ENCODE measurements around the gene CACNG3. TPM values are rescaled to one million over a fixed set of nuclear protein-coding genes. Genes with fewer than 3 reads are reported as not detected.

CACNG3 gene
- total RNA-seq, 1 experiment from 2014 or later = not detected

DNA sequence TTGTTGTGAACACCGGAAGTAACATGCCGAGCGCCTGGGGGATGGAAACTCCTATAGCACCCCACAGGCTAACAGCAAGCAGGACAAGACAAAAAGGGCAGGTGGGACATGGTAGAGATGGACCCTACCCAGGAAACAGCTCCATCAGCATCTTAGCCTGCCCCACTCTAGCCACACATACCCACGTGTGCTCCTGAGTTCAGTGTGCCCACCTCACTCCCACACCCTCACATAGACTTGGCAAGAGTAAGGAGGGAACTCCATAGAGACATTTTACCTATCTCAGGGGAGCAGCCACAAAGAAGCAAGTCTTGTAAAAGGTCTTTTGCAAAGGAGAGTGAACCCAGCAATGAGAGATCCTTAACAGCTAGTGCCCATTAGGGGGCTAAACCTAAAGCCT is 37.8 kb upstream of the CACNG3 start:
- Mint-ChIP-seq H3K36me3 (ENCODE audit: insufficient read depth in 1 of 3, low read depth in 3 of 3) (no peaks in the 10 kb centered on the region), H3K27ac (no peak overlapping the region; a peak in 1 of 7 replicates), H3K4me3 (no peak overlapping the region), H3K4me1 (peaks cover 17 to 29% of the 10 kb centered on the region in 2 experiments), H3K27me3 (ENCODE audit: low read depth) (peaks cover 1% of the 10 kb centered on the region; the same call in 1 of the 2 replicates), H3K9me3 (no peaks in the 10 kb centered on the region; a peak in 1 of 5 replicates)
- Histone ChIP-seq H3K27me3 (ENCODE audit: insufficient read depth, low read length) (no peaks in the 10 kb centered on the region), H3K79me1 (ENCODE audit: insufficient read depth, low read depth, low read length, poor library complexity, severe bottlenecking) (no peaks in the 10 kb centered on the region), H3K27ac (ENCODE audit: insufficient read length, low read depth, low read length) (no peak overlapping the region), H2BK20ac (ENCODE audit: low read depth, low read length, poor library complexity, severe bottlenecking) (no peak overlapping the region), H3K23me2 (ENCODE audit: insufficient read length, low read depth, low read length, poor library complexity, severe bottlenecking) (no peaks in the 10 kb centered on the region), H3K4me2 (ENCODE audit: insufficient read depth, insufficient read length, low read length) (no peak overlapping the region), H4K8ac (replicated peaks; ENCODE audit: insufficient read length, low read depth, low read length) (no peak overlapping the region), H3K23ac (ENCODE audit: insufficient read length, low read depth, low read length) (no peak overlapping the region), H2AK5ac (ENCODE audit: insufficient read length, low read length) (no peak overlapping the region), H3T11ph (ENCODE audit: low read length) (no peak overlapping the region), H3K56ac (ENCODE audit: insufficient read length, low read depth, low read length) (no peak overlapping the region), H3K9ac (ENCODE audit: extremely low read depth, insufficient read length, low read length) (no peak overlapping the region), H4K91ac (ENCODE audit: insufficient read length, low read depth, low read length) (no peak overlapping the region), H2BK5ac (ENCODE audit: insufficient read length, low read length) (no peak overlapping the region), H2BK15ac (ENCODE audit: low read depth, low read length) (no peak overlapping the region), H3K14ac (ENCODE audit: insufficient read depth, low read length) (no peak overlapping the region), H3K79me2 (ENCODE audit: insufficient read depth, low read length) (no peaks in the 10 kb centered on the region), H4K20me1 (ENCODE audit: control insufficient read depth, insufficient read depth, insufficient read length) (no peaks in the 10 kb centered on the region), H2AFZ (ENCODE audit: low read length) (no peak overlapping the region), H3K4ac (ENCODE audit: low read depth, low read length) (no peak overlapping the region), H3K4me1 (ENCODE audit: insufficient read depth, low read length) (no peaks in the 10 kb centered on the region), H2BK120ac (ENCODE audit: low read depth, low read length, poor library complexity, severe bottlenecking) (no peak overlapping the region), H3K9me3 (ENCODE audit: control insufficient read depth, low read depth, low read length) (no peaks in the 10 kb centered on the region), H3K18ac (ENCODE audit: insufficient read length, low read depth, low read length) (no peak overlapping the region), H2BK12ac (ENCODE audit: insufficient read length, low read depth, low read length) (no peak overlapping the region), H4K5ac (ENCODE audit: insufficient read length, low read depth, low read length) (no peak overlapping the region)
- no peak for DNase-seq
- TF ChIP-seq, protein P1, sequence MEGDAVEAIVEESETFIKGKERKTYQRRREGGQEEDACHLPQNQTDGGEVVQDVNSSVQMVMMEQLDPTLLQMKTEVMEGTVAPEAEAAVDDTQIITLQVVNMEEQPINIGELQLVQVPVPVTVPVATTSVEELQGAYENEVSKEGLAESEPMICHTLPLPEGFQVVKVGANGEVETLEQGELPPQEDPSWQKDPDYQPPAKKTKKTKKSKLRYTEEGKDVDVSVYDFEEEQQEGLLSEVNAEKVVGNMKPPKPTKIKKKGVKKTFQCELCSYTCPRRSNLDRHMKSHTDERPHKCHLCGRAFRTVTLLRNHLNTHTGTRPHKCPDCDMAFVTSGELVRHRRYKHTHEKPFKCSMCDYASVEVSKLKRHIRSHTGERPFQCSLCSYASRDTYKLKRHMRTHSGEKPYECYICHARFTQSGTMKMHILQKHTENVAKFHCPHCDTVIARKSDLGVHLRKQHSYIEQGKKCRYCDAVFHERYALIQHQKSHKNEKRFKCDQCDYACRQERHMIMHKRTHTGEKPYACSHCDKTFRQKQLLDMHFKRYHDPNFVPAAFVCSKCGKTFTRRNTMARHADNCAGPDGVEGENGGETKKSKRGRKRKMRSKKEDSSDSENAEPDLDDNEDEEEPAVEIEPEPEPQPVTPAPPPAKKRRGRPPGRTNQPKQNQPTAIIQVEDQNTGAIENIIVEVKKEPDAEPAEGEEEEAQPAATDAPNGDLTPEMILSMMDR (conservative IDR thresholded peaks at IDR 0.05) = no peak
- WGBS (ENCODE audit: extremely low coverage, insufficient read length, low lambda C conversion rate) = no CpG with 5 or more reads among the region's 4 CpGs
